NT2/D1 (cell line): ENCODE data around the gene HIGD2B.

Source experiments
- DNase-seq: peaks from one replicate; pipeline ENCODE4 v3.0.0-alpha.2; 2011; ENCODE audit warnings: low read depth, low spot score
- H3K27me3 ChIP-seq: 2 replicates; pipeline ENCODE4 v1.6.0; 2011; ENCODE audit warnings: mild to moderate bottlenecking; ENCODE audit not compliant: insufficient read length, insufficient read depth
- H3K36me3 ChIP-seq: 2 replicates; pipeline ENCODE4 v1.6.1; 2011; ENCODE audit warnings: mild to moderate bottlenecking, low read length, mixed read lengths; ENCODE audit not compliant: insufficient read depth, insufficient read length
- H3K4me1 ChIP-seq: 2 replicates; pipeline ENCODE4 v1.5.1; 2011; ENCODE audit not compliant: insufficient read depth, insufficient read length
- H3K4me3 ChIP-seq: 2 replicates; pipeline ENCODE4 v1.5.1; 2011; ENCODE audit warnings: low read depth; ENCODE audit not compliant: insufficient read length
- H3K9ac ChIP-seq: 2 replicates; pipeline ENCODE4 v1.6.0; 2011; ENCODE audit warnings: low read depth; ENCODE audit not compliant: insufficient read length
- H3K9me3 ChIP-seq: 2 replicates; pipeline ENCODE4 v1.5.1; 2011; ENCODE audit warnings: mild to moderate bottlenecking, low read length; ENCODE audit not compliant: insufficient read depth
- SUZ12 ChIP-seq: IDR thresholded peaks from 2 replicates; pipeline ENCODE4 v1.6.1; 2011; ENCODE audit not compliant: insufficient read length, insufficient read depth; ENCODE audit errors: extremely low read depth
- YY1 ChIP-seq: IDR thresholded peaks from 2 replicates; pipeline ENCODE4 v1.6.1; 2011; ENCODE audit not compliant: insufficient read length, insufficient read depth
- ZNF274 ChIP-seq: IDR thresholded peaks from 2 replicates; pipeline ENCODE4 v1.6.1; 2011; ENCODE audit warnings: mild to moderate bottlenecking, low read depth, low read length

The HIGD2B gene

GRCh38 chr15:72700076-72700475 is 14.1 kb upstream of the HIGD2B start:
- no peak for DNase-seq
- no peaks in the 10 kb centered on the region for H3K9me3 ChIP-seq
- no peaks in the 10 kb centered on the region for H3K27me3 ChIP-seq
- TF ChIP-seq ZNF274 (no peak), SUZ12 (no peak), YY1 (no peak)
- H3K36me3 ChIP-seq: no peaks in the 10 kb centered on the region
- H3K9ac ChIP-seq: no peak overlapping the region
- H3K4me1 ChIP-seq: no peaks in the 10 kb centered on the region
- H3K4me3 ChIP-seq: no peak overlapping the region

DNA sequence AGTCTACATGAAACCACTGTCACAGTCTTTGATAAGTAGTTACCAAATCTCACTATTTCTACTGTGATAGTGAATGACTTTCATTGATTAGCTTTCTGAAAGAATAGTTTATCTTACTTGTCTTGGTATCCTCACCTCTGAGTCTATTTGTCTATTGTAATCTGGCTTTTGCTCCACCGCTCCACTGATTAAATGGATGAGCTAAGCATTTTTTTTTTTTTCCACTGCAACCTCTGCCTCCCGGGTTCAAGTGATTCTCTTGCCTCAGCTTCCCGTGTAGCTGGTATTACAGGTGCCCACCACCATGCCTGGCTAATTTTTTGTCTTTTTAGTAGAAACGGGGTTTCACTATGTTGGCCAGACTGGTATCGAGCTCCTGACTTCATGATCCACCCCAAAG is 13.0 kb upstream of the HIGD2B start:
- no peaks in the 10 kb centered on the region for H3K36me3 ChIP-seq
- TF ChIP-seq ZNF274 (no peak), YY1 (no peak), SUZ12 (no peak)
- H3K9me3 ChIP-seq: no peaks in the 10 kb centered on the region
- no peak overlapping the region for H3K4me3 ChIP-seq
- no peak overlapping the region for H3K9ac ChIP-seq
- H3K4me1 ChIP-seq: no peaks in the 10 kb centered on the region
- no peaks in the 10 kb centered on the region for H3K27me3 ChIP-seq
- DNase-seq: no peak

DNA sequence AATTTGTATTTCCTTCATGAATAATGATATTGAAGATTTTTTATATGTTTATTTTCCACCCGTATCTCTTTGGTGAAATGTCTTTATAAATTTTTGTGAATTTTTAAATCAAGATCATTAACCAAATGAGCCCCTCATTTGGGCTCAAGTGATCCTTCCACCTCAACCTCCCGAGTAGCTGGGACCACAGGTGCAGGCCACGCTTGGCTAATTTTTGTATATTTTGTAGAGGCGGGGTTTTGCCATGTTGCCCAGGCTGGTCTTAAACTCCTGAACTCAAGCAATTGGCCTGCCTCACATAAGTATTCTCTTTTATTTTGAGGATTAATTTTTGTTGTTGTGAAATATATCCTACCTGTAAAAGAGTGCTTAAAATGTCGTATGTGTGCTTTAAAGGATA is 5.0 kb upstream of the HIGD2B start:
- Histone ChIP-seq H3K27me3 (no peaks in the 10 kb centered on the region), H3K36me3 (peaks cover 5% of the 10 kb centered on the region), H3K4me3 (no peak overlapping the region), H3K9me3 (no peaks in the 10 kb centered on the region), H3K9ac (no peak overlapping the region), H3K4me1 (no peaks in the 10 kb centered on the region)
- DNase-seq: no peak
- TF ChIP-seq ZNF274 (no peak), SUZ12 (no peak), YY1 (no peak)

DNA sequence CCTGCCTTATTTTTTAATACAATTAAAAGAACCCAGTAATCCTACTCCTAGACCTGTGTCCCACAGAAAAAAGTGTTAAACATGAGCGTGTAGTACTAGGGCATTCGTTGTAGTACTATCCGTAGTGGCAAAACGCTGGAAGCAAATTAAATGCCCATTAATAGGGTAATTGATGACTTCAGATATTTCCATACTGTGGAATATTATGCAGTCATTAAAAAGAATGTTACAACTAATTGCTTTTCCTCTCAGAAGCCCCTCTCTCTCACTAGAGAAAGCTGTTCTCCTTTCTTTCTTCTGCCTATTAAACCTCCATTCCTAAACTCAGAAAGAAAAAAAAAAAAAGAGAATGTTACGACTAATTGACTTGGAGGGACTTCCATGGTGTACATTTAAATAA is 2.7 kb upstream of the HIGD2B start:
- Histone ChIP-seq H3K9me3 (no peaks in the 10 kb centered on the region), H3K4me3 (no peak overlapping the region), H3K9ac (no peak overlapping the region), H3K36me3 (peaks cover 5% of the 10 kb centered on the region), H3K27me3 (no peaks in the 10 kb centered on the region), H3K4me1 (no peaks in the 10 kb centered on the region)
- DNase-seq: no peak
- no peak for TF ChIP-seq SUZ12
- no peak for TF ChIP-seq YY1
- TF ChIP-seq ZNF274: no peak

DNA sequence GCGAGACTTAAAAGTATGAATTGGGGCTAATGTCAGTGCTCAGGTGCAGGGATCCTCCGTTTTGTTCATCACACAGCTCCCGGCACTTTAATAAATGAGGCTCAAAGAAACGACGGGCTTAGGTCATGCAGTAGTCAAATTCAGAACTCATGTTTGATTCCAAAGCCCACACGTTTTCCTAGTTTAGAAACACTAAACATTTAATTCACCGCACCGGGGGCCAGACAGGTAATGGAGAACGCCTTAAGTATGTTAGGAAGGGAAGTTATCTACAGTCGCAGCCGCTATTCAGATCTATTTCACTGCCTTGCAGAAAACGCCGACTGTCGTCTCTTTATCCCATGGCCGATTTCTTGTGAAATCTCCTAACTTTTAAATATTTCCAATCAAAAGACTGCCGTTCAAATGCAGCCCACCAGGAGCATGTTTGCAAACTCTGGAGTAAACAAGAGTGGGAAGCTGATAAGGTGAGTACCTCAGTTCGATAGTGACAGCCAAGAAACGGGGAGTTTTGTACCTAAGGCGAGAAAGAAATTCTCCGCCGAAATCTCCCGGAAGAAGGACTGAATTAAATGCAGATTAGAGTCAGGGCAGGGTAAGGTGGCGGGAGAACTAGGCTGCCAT is 569 bp downstream of the HIGD2B start:
- DNase-seq: no peak

GRCh38 chr15:72682772-72683171 is 3.2 kb downstream of the HIGD2B start:
- no peak for DNase-seq

More for the DNA sequence above, 569 bp downstream of the HIGD2B start:
- peak overlapping the region; percentile 83 for H3K9ac ChIP-seq
- peak overlapping the region; percentile 76 for H3K4me3 ChIP-seq
- H3K27me3 ChIP-seq: no peaks in the 10 kb centered on the region
- H3K4me1 ChIP-seq: no peaks in the 10 kb centered on the region
- TF ChIP-seq ZNF274 (no peak), YY1 (no peak)
- no peaks in the 10 kb centered on the region for H3K9me3 ChIP-seq
- H3K36me3 ChIP-seq: no peaks in the 10 kb centered on the region

DNA sequence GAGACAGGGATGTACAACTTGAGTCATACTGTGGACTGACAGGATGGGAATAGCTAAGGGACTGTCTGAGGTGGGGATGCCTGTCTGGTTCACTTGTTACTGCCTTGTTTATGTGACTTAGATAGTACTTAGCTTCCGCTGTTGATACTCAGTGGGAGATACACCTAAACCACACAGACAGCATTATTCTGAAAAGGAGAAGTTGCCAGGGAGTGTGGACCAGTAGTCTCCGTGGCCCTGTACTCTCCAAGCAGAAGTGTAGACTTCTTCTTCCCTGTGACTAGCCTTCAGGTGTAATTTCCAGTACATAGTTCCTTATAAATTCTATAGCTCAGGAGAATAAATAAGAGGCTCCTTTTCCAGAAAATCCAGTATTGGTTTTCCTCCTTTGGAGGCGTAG is 5.1 kb downstream of the HIGD2B start:
- DNase-seq: no peak
- TF ChIP-seq SUZ12 (no peak), ZNF274 (no peak), YY1 (no peak)
- Histone ChIP-seq H3K4me1 (no peaks in the 10 kb centered on the region), H3K36me3 (no peaks in the 10 kb centered on the region), H3K27me3 (no peaks in the 10 kb centered on the region), H3K9me3 (no peaks in the 10 kb centered on the region), H3K4me3 (no peak overlapping the region), H3K9ac (no peak overlapping the region)

More at GRCh38 chr15:72682772-72683171, 3.2 kb downstream of the HIGD2B start:
- no peak for TF ChIP-seq SUZ12
- no peak for TF ChIP-seq ZNF274
- no peak for TF ChIP-seq YY1
- H3K36me3 ChIP-seq: no peaks in the 10 kb centered on the region
- H3K4me1 ChIP-seq: no peaks in the 10 kb centered on the region
- no peaks in the 10 kb centered on the region for H3K9me3 ChIP-seq
- no peak overlapping the region for H3K4me3 ChIP-seq
- H3K9ac ChIP-seq: no peak overlapping the region
- H3K27me3 ChIP-seq: no peaks in the 10 kb centered on the region

- no peaks in the 10 kb centered on the region for H3K4me1 ChIP-seq
Measured at GRCh38 chr15:72676838-72677237, 9.1 kb downstream of the HIGD2B start.

More at GRCh38 chr15:72676838-72677237, 9.1 kb downstream of the HIGD2B start:
- H3K9me3 ChIP-seq: no peaks in the 10 kb centered on the region
- TF ChIP-seq YY1 (no peak), ZNF274 (no peak), SUZ12 (no peak)
- H3K27me3 ChIP-seq: no peaks in the 10 kb centered on the region
- H3K36me3 ChIP-seq: no peaks in the 10 kb centered on the region
- H3K4me3 ChIP-seq: no peak overlapping the region
- H3K9ac ChIP-seq: no peak overlapping the region
- DNase-seq: no peak
